Panc1 (cell line): ENCODE results near the gene TXNDC9. TPM values are rescaled to one million over a fixed set of nuclear protein-coding genes. Genes with fewer than 3 reads are reported as not detected.
"Not testable (repeated sequence)": the region's sequence is repeated elsewhere in the genome, so short reads cannot be mapped to it uniquely, and the experiment has no call there.

Experiments used
- ATAC-seq: fragments of 200-7000 bp; cut with Tn5 transposase; 2 replicates; pipeline ENCODE4 v1.9.1; 2020; ENCODE audit warnings: mild to moderate bottlenecking, moderate library complexity
- BruUV-seq: library from RNA; stranded (reverse); fragments of 400-500 nt; replicated peaks from 2 replicates; lab custom pipeline; 2021; lab: Mats Ljungman, UMichigan
- CTCF ChIA-PET: fragments of 300-600 bp; sonication (Branson Sonifier 250); formaldehyde crosslinking; loops from one replicate; lab custom pipeline; 2022; ENCODE audit warnings: antibody characterized with exemption; lab: Charles Lee
- POLR2A ChIA-PET: fragments of 300-600 bp; sonication (Branson Sonifier 250); formaldehyde crosslinking; loops from one replicate; lab custom pipeline; 2022; ENCODE audit warnings: antibody characterized with exemption; lab: Charles Lee
- DNase-seq: peaks from one replicate; pipeline ENCODE4 v3.0.0-alpha.2; 2010; ENCODE audit warnings: low read depth, low spot score
- H3K27ac ChIP-seq: 2 replicates; pipeline ENCODE4 v1.5.1; 2011; ENCODE audit warnings: mild to moderate bottlenecking, low read length, inconsistent platforms
- H3K27me3 ChIP-seq: fragments of 200-500 bp; sonication (Bioruptor generic); 2 replicates; pipeline ENCODE4 v1.6.0; 2014; ENCODE audit warnings: low read length, inconsistent platforms; ENCODE audit not compliant: control insufficient read depth, insufficient read depth
- H3K36me3 ChIP-seq: fragments of 200-500 bp; sonication (Bioruptor generic); 2 replicates; pipeline ENCODE4 v1.5.1; 2014; ENCODE audit warnings: inconsistent platforms, mild to moderate bottlenecking, low read length, moderate library complexity; ENCODE audit not compliant: control insufficient read depth, insufficient read depth
- H3K4me1 ChIP-seq: 2 replicates; pipeline ENCODE4 v1.5.1; 2011; ENCODE audit warnings: inconsistent platforms, mild to moderate bottlenecking, low read length, moderate library complexity; ENCODE audit not compliant: control insufficient read depth, insufficient read depth
- H3K4me3 ChIP-seq, 2 experiments: 2 replicates each; pipeline ENCODE4 v1.5.1; 2011 to 2012; ENCODE audit warnings: low read depth in 2 of 2, low read length in 2 of 2, mild to moderate bottlenecking in 2 of 2, inconsistent platforms in 1 of 2, moderate library complexity in 1 of 2
- H3K9me3 ChIP-seq: fragments of 200-500 bp; sonication (Bioruptor generic); 2 replicates; pipeline ENCODE4 v1.5.1; 2014; ENCODE audit warnings: low read depth, mild to moderate bottlenecking, inconsistent platforms, low read length, moderate library complexity; ENCODE audit not compliant: control insufficient read depth, insufficient read depth
- CTCF ChIP-seq: fragments of 450-650 bp; IDR thresholded peaks from 2 replicates; pipeline ENCODE4 v1.5.1; 2017; ENCODE audit warnings: mild to moderate bottlenecking
- POLR2AphosphoS5 ChIP-seq: IDR thresholded peaks from 2 replicates; pipeline ENCODE4 v1.6.1; 2012; ENCODE audit warnings: mild to moderate bottlenecking, low read depth, low read length, moderate library complexity
- REST ChIP-seq, 2 experiments: IDR thresholded peaks; 2 replicates each; pipeline ENCODE4 v1.6.1; 2011 to 2012; ENCODE audit warnings: low read depth in 2 of 2, control low read depth in 1 of 2, low read length in 1 of 2, mild to moderate bottlenecking in 1 of 2, moderate library complexity in 1 of 2; ENCODE audit not compliant: insufficient read depth in 1 of 2
- SIN3A ChIP-seq: IDR thresholded peaks from 2 replicates; pipeline ENCODE4 v1.6.1; 2012; ENCODE audit warnings: low read depth, mild to moderate bottlenecking, low read length, moderate library complexity, borderline replicate concordance; ENCODE audit not compliant: insufficient read depth
- TCF7L2 ChIP-seq: IDR thresholded peaks from 2 replicates; pipeline ENCODE4 v1.6.1; 2011; ENCODE audit warnings: mild to moderate bottlenecking, low read depth, low read length, inconsistent platforms
- in situ Hi-C: cut with HindIII; loops from 2 replicates; pipeline ENCODE4 v1.10.0; 2016; ENCODE audit warnings: low sequenced_read_pairs, low pct_unique_long_range_greater_than_20kb
- intact Hi-C: fragments of 100-400 bp; cut with micrococcal nuclease; formaldehyde crosslinking; loops from one replicate; pipeline ENCODE4 v1.10.0; 2022; ENCODE audit not compliant: unreplicated experiment
- total RNA-seq: library from RNA; stranded (reverse); gene quantifications from one replicate; pipeline ENCODE4 v1.2.1, GENCODE V29; 2021; ENCODE audit not compliant: unreplicated experiment

Gene TXNDC9
- total RNA-seq, 1 experiment from 2014 or later, result 47.0 TPM

- Histone ChIP-seq H3K27me3 (no peaks in the 10 kb centered on the region), H3K27ac (no peak overlapping the region), H3K36me3 (peaks cover 44% of the 10 kb centered on the region), H3K4me3 (no peak overlapping the region), H3K4me1 (no peaks in the 10 kb centered on the region), H3K9me3 (no peaks in the 10 kb centered on the region)
- POLR2A ChIA-PET, result no interaction called here
- BruUV-seq, result no TSS peak
- DNase-seq (no peak), ATAC-seq (no peak)
- in situ Hi-C loops, result no loop called here
- CTCF ChIA-PET, result no interaction called here
- TF ChIP-seq POLR2AphosphoS5 (no peak), TCF7L2 (no peak)
- intact Hi-C loops, result no loop called here
Observed at GRCh38 chr2:99376254-99376864, 40.2 kb upstream of the TXNDC9 start.

- ATAC-seq, result no peak
- no peaks in the 10 kb centered on the region for H3K9me3 ChIP-seq
- H3K27ac ChIP-seq, result no peak overlapping the region
- no peaks in the 10 kb centered on the region for H3K27me3 ChIP-seq
- no peaks in the 10 kb centered on the region for H3K4me1 ChIP-seq
- peaks cover 48% of the 10 kb centered on the region for H3K36me3 ChIP-seq
- H3K4me3 ChIP-seq, result no peak overlapping the region
- no TSS peak for BruUV-seq
- intact Hi-C loops, result no loop called here
- DNase-seq, result no peak
- CTCF ChIA-PET, result no interaction called here
- TF ChIP-seq TCF7L2 (no peak), REST (IDR thresholded peaks at IDR 0.05; ENCODE audit: insufficient read depth in 1 of 2, low read depth in 2 of 2, low read length in 1 of 2) (no peak)
- in situ Hi-C loops, result no loop called here
- POLR2A ChIA-PET, result no interaction called here
Observed at GRCh38 chr2:99374747-99375146, 38.6 kb upstream of the TXNDC9 start.

GRCh38 chr2:99373144-99373543 lies 37.0 kb upstream of the TXNDC9 start:
- in situ Hi-C loops (no loop called here), intact Hi-C loops (no loop called here)
- POLR2A ChIA-PET, result no interaction called here
- CTCF ChIA-PET, result no interaction called here
- no peaks in the 10 kb centered on the region for H3K9me3 ChIP-seq
- DNase-seq (no peak), ATAC-seq (no peak)
- H3K4me3 ChIP-seq, result no peak overlapping the region
- no TSS peak for BruUV-seq
- H3K4me1 ChIP-seq, result no peaks in the 10 kb centered on the region
- no peaks in the 10 kb centered on the region for H3K27me3 ChIP-seq
- H3K27ac ChIP-seq, result no peak overlapping the region
- H3K36me3 ChIP-seq, result peaks cover 36% of the 10 kb centered on the region
- TF ChIP-seq SIN3A, result no peak
- TF ChIP-seq CTCF, result no peak
- no peak for TF ChIP-seq TCF7L2
- TF ChIP-seq POLR2AphosphoS5, result no peak
- TF ChIP-seq REST (IDR thresholded peaks at IDR 0.05; ENCODE audit: insufficient read depth in 1 of 2, low read depth in 2 of 2, low read length in 1 of 2), result no peak

- peaks cover 52% of the 10 kb centered on the region for H3K36me3 ChIP-seq
- POLR2A ChIA-PET, CTCF ChIA-PET, H3K27ac ChIP-seq, intact Hi-C loops, DNase-seq, H3K27me3 ChIP-seq, H3K9me3 ChIP-seq, BruUV-seq, ATAC-seq, H3K4me3 ChIP-seq, H3K4me1 ChIP-seq, in situ Hi-C loops: not testable (repeated sequence)
Observed at GRCh38 chr2:99368854-99369253, 32.7 kb upstream of the TXNDC9 start.
